ENCODE results near the gene CASS4.
"Not testable (repeated sequence)": the region's sequence is repeated elsewhere in the genome, so short reads cannot be mapped to it uniquely, and the experiment has no call there.

The CASS4 gene

DNA sequence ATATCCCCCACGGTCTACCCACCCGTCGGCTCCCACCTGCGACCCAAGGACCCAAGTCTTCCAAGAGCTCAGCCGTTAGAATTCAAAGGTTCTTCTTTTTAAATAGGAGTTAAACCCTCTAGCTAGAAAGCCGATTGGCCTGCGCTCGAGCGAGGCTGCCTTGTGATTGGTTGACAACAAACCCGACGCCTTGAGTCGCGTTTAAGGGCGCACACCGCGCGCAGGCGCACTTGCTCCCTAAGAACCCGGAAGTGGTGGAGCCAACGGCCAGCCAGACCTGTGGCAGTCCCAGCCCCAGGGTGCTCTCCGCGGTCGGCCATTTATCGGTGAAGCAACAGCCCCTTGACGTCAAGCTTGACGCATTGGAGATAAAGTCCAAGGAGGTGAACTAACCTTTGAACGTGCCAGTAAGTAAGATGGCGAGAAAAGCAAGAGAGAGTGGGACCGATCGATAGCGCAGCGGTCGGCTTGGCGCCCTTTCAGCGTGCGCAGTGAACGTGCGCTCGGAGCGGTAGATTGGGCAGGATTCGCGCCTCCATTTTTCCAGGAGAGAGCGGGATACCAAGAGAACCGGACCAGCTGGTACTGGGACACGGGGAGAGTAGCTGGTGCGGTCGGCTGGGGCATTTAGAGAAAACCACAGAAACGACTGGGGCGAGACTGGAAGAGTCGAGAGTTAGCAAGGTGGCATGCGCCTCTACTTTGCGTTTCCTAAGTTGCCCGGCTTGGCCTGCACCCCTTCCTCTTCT is 19.8 kb upstream of the CASS4 start, which contains the start of the genes AURKA and CSTF1:
AURKA (minus strand) TSS at position 84 of the 749 bp plus-strand sequence. CDS start 4,018 bp downstream, outside the sequence.
CSTF1 (plus strand) TSS at position 514 of the 749 bp plus-strand sequence. CDS start 2,908 bp downstream, outside the sequence.
- DNase-seq = peak; percentile 99

DNA sequence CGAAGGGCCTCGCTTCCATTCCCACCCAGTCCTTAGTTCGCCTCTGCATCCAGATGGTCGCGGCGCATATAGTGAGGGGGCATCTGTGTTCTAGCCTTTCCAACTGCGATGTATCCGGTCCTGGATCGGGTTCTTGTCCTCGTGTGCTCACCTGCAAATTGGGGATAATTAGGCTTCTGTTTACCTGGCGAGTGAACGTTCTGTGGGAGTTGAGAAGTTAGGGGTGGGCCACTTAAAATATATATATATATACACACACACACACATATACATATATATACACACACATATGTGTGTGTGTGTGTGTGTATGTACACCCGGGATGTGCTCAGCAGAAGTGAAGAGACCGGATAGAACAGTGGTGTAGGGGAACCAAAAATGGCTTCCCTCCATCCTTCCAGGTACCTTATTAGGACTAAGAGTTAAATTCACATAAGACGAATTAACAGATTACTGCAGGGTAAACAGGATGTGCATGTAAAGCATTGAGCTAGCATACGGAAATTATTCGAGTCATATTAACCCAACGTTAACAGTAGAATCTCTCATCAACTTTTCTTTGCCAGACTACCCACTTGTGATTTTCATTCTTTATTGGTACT is 19.1 kb upstream of the CASS4 start:
- DNase-seq = peak; percentile 58

DNA sequence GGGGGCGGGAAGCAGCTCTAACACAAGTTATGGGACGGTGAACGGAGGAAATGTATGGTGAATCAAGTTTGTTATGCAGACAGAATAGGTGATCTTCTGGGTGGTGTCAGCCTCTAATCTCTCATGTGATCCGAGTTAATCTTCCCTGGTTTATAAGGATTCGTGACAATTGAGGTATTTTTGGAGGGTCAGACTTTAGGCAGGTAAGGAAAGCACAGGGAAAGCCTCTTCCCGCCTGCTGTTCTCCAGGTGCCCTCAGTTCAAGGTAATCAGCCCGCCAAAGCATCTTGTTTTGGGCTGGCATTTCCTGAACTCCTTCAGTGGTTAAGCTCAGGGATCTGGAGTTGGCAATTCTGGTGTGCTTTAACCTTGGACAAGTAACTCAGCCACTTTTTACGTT is 18.4 kb upstream of the CASS4 start:
- no peak for DNase-seq

DNA sequence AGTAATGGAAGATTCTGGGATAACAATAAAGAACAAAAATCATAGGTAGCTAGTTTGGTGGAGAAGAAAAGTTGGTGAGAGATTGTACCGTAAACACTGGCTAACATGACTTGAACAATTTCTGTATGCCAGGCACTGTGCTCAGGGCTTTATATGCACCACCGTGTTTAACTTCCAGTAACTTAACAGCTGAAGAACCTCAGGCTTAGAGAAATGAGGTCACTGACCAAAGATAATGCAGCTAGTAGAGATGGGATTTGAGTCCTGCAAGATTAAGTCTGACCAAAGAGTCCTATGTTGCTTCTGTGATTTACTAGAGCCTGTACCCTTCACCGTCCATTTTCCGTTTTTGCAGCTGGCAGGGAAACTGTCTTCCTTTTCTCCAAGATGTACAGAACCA is 16.9 kb upstream of the CASS4 start:
- no peak for DNase-seq

GRCh38 chr20:56400001-56400640 is 11.9 kb upstream of the CASS4 start:
- DNase-seq = peak; percentile 93

DNA sequence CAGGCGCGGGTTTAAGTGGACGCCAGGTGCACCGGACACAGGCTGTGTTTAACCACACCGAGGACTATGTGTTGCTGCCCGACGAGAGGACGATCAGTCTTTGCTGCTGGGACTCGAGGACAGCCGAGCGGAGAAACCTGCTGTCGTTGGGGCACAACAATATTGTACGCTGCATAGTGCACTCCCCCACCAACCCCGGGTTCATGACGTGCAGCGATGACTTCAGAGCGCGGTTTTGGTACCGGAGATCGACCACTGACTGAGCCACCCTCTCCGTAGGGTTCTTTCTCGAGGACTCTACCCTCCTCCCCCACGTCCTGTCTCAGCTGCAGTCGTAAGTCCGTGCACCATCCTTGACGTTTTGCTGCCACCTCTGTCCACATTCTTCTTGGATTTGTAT is 8.6 kb upstream of the CASS4 start:
- DNase-seq = no peak

DNA sequence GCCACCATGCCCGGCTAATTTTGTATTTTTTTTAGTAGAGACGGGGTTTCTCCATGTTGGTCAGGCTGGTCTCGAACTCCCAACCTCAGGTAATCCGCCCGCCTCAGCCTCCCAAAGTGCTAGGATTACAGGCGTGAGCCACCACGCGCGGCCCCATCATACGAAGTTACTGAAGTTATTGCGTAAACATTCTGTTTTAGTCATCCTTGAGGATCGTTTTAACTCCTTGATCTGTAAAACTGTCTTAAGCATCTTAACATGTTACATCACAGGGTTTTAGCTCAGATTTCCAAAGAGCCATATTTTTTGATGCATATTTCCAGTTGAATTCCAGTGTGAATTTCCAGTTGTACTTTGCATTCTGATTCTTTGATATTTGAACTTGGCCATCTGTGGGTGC is 6.7 kb upstream of the CASS4 start:
- not testable (repeated sequence) for DNase-seq

DNA sequence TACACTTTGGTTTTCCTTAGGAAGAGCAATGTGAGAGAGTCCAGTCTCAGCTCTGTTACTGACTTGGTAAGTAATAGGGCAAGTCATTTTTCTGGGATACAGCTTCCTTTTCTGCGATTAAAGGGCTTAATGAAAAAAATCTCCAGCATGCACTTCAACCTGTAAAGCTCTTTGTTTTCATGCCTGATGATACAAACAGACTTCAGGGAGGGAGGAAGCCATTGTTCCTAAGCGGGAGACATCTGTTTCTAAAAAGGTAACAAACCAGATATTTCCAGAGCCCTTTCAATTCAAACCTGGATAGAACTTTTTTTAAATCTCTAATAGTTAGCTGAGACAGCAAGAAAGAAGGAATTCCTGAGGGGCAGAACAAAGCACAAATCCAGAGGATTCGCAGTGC is 5.2 kb upstream of the CASS4 start:
- no peak for DNase-seq

GRCh38 chr20:56409521-56409920 is 2.5 kb upstream of the CASS4 start:
- peak; percentile 54 for DNase-seq

- DNase-seq = no peak
These were observed 2.1 kb upstream of the CASS4 start for GRCh38 chr20:56409956-56410355.

DNA sequence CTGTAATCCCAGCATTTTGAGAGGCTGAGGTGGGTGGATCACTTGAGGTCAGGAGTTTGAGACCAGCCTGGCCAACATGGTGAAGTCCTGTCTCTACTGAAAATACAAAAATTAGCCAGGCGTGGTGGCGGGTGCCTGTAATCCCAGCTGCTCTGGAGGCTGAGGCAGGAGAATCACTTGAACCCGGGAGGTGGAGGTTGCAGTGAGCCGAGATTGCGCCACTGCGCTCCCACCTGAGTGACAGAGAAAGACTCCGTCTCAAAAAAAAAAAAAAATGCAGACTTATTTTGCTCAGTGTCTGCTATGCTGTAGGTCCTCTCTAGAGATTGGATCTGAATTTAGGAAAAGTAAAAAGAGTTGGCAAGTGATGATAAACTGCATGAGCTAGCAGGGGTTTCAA is 773 bp upstream of the CASS4 start:
- DNase-seq = not testable (repeated sequence)

DNA sequence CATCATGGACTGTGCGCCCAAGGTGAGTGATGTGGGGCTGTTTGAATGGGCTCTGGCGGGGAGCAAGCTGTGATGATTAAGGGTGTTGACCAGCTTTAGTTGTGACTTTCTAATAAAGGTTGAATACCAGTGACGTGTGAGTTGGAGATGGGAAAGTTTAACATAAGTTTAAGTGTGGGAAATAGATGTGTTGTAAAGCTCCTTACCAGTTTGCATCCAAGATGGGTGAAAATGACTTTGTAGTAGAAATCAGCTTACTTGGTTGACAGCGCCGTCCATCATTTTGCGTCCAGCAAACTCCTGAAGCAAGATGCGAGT is 372 bp downstream of the CASS4 start:
- no peak for DNase-seq

DNA sequence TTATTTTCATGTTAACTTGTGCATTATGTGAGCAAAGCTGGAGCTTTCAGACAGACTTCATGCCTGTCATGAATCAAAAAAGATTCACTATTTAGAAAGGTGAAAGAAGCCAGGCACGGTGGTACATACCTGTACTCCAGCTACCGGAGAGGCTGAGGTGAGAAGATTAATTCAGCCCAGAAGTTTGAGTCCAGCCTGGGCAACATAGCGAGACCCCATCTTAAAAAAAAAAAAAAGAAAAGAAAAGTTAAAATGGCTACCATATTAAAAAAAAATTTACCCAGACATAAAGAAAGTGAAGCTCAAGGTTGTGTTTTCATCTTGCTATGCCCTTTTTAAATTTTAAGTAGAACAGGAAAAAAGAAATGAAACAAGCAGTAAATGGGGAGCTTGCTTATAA is 889 bp downstream of the CASS4 start:
- no peak for DNase-seq

GRCh38 chr20:56414842-56415765 is 3.0 kb downstream of the CASS4 start:
- peak; percentile 25 for DNase-seq

DNA sequence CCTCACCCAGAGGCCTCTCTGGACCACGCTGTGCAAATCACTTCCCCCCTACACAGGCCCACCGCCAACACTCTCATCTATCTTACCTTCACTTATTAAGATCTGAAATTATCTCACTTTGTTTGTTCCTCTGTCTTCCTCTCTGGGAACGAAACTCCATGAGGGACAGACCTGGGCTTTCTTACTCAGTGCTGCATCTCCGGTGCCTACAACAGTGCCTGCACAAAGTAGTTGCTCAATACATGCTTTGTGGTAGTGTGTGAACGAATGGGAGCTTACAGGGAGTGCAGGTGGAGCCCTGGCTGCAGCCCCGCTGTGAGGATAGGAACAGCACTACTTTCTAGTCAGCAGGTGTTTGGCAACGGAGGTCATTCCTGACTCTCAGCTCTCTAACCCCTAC is 5.3 kb downstream of the CASS4 start:
- DNase-seq = no peak

GRCh38 chr20:56417911-56418310 is 5.9 kb downstream of the CASS4 start:
- DNase-seq = no peak

DNA sequence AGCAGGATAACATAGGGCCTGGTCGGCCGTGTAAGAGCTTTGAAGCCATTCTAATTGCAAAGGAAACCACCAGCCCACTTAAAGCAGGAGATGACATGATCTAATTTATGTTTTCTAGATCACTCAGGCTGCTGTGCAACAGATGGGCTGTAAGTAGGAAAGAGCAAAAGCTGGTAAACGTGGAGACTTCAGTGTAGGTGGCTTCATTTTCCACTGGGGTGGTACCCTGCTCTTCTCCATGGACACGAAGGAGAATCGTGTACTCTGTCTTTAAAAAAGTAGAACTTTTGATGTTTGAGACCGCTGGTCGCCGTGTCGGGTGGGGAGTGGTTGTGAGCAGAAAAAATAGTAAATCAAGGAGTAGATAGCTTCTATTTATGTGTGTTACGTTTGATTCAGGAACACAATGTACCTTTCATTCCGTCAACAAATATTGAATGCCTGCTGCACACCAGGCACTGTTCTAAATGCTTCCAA is 6.4 kb downstream of the CASS4 start:
- DNase-seq = no peak

DNA sequence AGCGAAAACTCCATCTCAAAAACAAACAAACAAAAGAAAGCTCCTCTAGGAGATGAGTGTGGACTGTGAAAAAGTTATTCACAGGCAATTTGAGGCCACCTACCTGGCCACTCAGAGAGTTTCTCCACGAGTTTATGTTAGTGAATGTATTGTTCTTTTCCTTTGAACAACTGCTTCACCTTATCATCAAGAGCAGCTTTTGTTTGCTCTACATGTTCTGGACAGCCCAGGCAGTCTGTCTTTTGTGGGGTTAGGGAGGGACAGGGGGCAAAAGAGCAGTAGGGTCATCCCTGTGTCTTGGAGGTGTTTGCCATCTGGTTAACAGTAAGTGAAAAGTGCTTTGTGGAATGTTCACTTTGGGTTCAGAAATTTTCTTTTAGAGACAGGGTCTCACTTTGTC is 8.0 kb downstream of the CASS4 start:
- peak; percentile 30 for DNase-seq

DNA sequence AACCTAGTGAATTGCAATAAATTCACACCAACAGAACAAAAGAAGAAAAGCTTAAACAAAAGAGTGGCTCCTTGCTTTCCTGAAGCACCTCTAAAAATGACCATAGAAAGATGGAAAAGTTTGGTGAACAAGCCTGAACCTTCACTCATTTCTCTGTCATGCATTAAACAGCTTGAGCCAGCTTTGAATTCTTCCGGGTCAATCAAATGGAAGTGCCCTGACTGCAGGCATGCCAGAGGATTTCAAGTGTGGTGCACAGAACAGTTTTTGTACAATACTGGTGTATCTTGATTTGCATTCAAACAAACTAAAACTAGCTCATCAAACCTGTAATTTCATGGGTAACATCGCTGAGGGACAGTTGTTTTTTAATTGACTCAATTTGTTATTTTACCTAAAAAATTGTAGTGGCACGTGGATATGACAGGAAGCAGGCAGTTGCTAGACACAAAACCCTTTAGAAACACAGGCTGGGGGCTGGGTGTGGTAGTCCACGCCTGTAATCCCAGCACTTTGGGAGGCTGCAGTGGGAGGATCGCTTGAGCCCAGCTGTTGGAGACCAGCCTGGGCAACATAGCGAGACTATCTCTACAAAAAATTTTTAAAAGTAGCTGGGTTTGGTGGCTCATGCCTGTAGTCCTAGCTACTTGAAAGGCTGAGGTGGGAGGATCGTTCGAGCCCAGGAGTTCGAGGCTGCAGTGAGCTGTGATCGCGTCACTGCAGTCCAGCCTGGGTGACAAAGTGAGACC is 9.1 kb downstream of the CASS4 start:
- DNase-seq = no peak

DNA sequence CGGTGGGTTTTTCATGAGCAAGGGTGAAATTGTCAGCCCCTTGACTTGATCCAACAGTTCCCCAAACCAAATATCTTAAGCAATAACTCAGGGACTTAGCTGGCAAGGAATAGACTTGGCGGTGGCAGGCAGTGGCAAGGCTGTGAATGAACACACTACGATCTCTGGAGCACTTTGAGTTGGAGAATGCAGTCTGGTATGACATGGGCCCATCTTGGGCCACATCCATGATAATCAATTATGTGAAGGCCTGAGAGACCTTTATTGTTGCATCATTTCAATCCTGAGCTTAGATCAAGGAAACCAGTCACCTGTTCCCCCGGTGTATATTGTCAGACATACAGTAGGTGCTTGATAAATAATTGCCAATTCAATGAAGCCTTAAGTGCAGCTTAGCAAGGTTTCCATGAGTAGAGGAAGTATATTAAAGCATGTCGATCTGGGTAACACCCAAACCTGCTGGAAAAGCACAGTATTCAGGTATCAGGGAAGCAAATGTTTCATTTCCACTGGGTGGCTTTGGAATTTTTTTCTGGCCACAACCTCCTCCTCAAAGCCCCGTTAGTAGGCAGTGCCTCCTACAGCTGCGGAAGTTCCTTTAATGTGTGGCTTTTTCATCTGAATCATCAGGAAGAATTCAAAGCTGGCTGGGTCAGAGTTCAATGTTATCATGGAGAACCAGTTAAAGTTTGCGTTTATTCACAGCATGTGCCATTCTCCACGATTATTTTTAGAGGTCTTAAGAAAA is 10.2 kb downstream of the CASS4 start:
- peak; percentile 50 for DNase-seq

GRCh38 chr20:56422824-56423189 is 10.7 kb downstream of the CASS4 start:
- no peak for DNase-seq

- DNase-seq = no peak
These were observed 11.2 kb downstream of the CASS4 start for GRCh38 chr20:56423211-56423610.

Data from hematopoietic multipotent progenitor cell treated with erythropoietin and hydrocortisone succinate and interleukin-3 and kit ligand, for 6 days (in vitro differentiated cells).